Cardiac muscle cell (in vitro differentiated cells and primary cell): ENCODE data around the gene JMJD8. TPM values are rescaled to one million over a fixed set of nuclear protein-coding genes. Genes with fewer than 3 reads are reported as not detected.

ENCODE experiments used
- DNase-seq, 2 donors: peaks; one replicate each; pipeline versions ENCODE4 v3.0.0 to v3.0.0-alpha.2; 2010 to 2017; ENCODE audit warnings: low read depth in 1 of 2, low spot score in 1 of 2
- H3K27ac ChIP-seq: fragments of 200-600 bp; sonication (generic); 2 replicates; pipeline ENCODE4 v1.5.1; 2016
- H3K27me3 ChIP-seq: fragments of 200-600 bp; sonication (generic); 2 replicates; pipeline ENCODE4 v1.6.0; 2016; ENCODE audit warnings: control low read depth
- H3K36me3 ChIP-seq: fragments of 200-600 bp; sonication (generic); 2 replicates; pipeline ENCODE4 v1.5.1; 2016; ENCODE audit warnings: control low read depth
- H3K4me1 ChIP-seq: fragments of 200-600 bp; sonication (generic); 2 replicates; pipeline ENCODE4 v1.8.1; 2017; ENCODE audit warnings: low read depth, mild to moderate bottlenecking, mixed run types
- H3K4me3 ChIP-seq: fragments of 200-600 bp; sonication (generic); 2 replicates; pipeline ENCODE4 v1.5.1; 2016; ENCODE audit warnings: mild to moderate bottlenecking
- H3K9me3 ChIP-seq: fragments of 200-600 bp; sonication (generic); 2 replicates; pipeline ENCODE4 v1.5.1; 2017; ENCODE audit warnings: low read depth, mild to moderate bottlenecking, control low read depth
- polyA plus RNA-seq: library from polyadenylated mRNA; unstranded; fragments of >200 nt; fragmentation: Nextera tagmentation; extraction: Ambion mirVana; gene quantifications from 2 replicates; pipeline ENCODE4 v1.2.1, GENCODE V29; 2016
- total RNA-seq: library from RNA; depleted of rRNA; stranded (reverse); fragments of >200 nt; gene quantifications from 2 replicates; pipeline ENCODE4 v1.2.3, GENCODE V29; 2016
- TF ChIP-seq, protein P1 (sequence below): IDR thresholded peaks from 2 replicates; pipeline ENCODE4 v1.5.1; 2012; ENCODE audit warnings: low read depth, mild to moderate bottlenecking, low read length

Gene JMJD8
- total and polyA plus RNA-seq, 2 experiments from 2014 or later, result 105 to 118 TPM

- Histone ChIP-seq H3K36me3 (no peaks in the 10 kb centered on the region), H3K27ac (no peak overlapping the region), H3K9me3 (no peaks in the 10 kb centered on the region), H3K27me3 (no peaks in the 10 kb centered on the region), H3K4me3 (no peak overlapping the region), H3K4me1 (peaks cover 12% of the 10 kb centered on the region)
- TF ChIP-seq, protein P1, sequence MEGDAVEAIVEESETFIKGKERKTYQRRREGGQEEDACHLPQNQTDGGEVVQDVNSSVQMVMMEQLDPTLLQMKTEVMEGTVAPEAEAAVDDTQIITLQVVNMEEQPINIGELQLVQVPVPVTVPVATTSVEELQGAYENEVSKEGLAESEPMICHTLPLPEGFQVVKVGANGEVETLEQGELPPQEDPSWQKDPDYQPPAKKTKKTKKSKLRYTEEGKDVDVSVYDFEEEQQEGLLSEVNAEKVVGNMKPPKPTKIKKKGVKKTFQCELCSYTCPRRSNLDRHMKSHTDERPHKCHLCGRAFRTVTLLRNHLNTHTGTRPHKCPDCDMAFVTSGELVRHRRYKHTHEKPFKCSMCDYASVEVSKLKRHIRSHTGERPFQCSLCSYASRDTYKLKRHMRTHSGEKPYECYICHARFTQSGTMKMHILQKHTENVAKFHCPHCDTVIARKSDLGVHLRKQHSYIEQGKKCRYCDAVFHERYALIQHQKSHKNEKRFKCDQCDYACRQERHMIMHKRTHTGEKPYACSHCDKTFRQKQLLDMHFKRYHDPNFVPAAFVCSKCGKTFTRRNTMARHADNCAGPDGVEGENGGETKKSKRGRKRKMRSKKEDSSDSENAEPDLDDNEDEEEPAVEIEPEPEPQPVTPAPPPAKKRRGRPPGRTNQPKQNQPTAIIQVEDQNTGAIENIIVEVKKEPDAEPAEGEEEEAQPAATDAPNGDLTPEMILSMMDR, result no peak
- no peak for DNase-seq
Observed at GRCh38 chr16:651844-652243, 32.3 kb downstream of the JMJD8 start.

GRCh38 chr16:649631-650030, 34.5 kb downstream of the JMJD8 start:
- Histone ChIP-seq H3K9me3 (no peaks in the 10 kb centered on the region), H3K36me3 (no peaks in the 10 kb centered on the region), H3K27me3 (no peaks in the 10 kb centered on the region), H3K4me1 (peaks cover 12% of the 10 kb centered on the region), H3K4me3 (peak overlapping the region; percentile 66), H3K27ac (no peak overlapping the region)
- DNase-seq, result no peak
- TF ChIP-seq, protein P1, result no peak

DNA sequence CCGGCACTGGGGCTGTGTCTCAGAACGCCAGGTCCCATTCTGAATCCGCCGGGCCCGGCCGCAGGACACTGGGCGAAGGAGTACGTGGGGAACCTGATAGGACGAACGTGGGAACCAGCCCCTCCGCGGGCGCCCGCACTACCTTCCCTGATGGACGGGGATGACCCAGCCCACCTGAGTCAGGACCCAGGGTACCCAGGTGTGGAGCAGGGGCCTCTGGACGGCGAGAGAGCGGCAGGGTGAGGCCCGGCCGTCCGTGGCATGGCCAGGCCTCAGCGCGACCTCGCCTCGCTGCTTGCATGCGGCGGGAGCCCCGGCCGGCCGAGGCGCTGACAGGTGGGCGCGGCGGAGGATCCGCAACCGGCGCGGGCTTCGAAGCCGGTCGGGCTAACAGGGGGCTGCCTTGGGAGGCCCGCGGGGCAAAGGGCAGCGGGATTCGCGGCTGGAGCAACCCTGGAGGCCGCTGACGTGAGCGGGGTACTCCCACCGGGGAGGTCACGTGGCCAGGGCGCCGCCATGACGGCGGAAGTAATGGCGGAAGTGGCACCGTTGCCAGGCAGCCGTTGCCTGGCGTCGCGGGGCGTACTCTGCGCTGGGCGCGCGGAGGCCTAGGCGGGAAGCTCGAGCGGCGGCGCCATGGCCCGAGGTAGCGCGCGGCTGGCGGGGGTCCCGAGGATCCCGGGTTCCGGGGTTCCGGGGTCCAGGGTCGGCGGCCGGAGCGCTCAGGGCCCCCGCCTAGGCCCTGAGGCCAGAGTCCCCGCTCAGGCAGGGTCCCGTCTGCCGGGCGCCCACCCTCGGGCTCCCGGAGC, 35.1 kb downstream of the JMJD8 start, which contains the start of gene WDR90:
Gene WDR90, plus strand, starts transcription at position 585 of the 809 bp plus-strand sequence. Its CDS starts 52 bp downstream, at position 637.
- peak within 1 kb of the TSS; percentile 66 for H3K4me3 ChIP-seq
- DNase-seq, result peak; percentile 95
- TF ChIP-seq, protein P1, result no peak
- no peaks in the 10 kb centered on the region for H3K27me3 ChIP-seq
- peak within 1 kb of the TSS; percentile 85 for H3K27ac ChIP-seq
- H3K36me3 ChIP-seq, result no peaks in the 10 kb centered on the region
- no peaks in the 10 kb centered on the region for H3K9me3 ChIP-seq
- peaks cover 12% of the 10 kb centered on the region for H3K4me1 ChIP-seq

DNA sequence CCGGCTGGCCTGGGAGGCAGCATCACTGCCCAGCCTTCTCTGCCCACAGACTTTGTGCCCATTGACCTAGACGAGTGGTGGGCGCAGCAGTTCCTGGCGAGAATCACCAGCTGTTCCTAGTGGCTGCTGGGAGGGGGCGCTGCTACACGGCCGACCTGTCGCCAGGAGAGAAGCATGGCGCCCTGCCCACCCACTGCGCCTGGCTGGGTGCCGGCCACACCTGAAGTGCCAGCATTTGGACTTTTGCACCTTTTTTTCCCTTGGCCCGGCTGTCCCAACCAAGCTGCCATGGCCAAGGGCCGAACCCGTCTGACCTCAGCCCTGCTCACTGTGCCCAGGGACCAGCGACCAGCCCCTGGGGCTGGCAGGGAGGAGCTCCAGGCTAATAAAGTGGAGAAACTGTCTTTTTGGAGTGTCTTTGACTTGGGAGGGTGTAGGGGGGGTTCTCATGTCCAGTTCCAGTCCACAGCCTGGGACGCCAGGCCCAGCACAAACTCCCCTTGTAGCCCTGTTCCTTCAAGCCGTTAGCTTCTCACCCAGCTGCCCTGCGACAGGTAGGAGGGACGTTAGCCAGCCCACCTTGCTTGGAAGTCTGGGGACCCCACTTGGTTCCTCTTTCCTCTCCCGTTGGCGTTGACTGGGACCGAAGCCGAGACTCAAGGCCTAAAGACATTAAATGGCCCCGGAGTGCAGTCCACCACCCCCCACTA, 35.9 kb downstream of the JMJD8 start:
- no peaks in the 10 kb centered on the region for H3K9me3 ChIP-seq
- H3K27ac ChIP-seq, result peak overlapping the region; percentile 85
- no peaks in the 10 kb centered on the region for H3K27me3 ChIP-seq
- H3K4me1 ChIP-seq, result peaks cover 12% of the 10 kb centered on the region
- DNase-seq, result peak; percentile 31 to 37
- TF ChIP-seq, protein P1, result peak; percentile 42
- H3K4me3 ChIP-seq, result peak overlapping the region; percentile 66
- H3K36me3 ChIP-seq, result no peaks in the 10 kb centered on the region

DNA sequence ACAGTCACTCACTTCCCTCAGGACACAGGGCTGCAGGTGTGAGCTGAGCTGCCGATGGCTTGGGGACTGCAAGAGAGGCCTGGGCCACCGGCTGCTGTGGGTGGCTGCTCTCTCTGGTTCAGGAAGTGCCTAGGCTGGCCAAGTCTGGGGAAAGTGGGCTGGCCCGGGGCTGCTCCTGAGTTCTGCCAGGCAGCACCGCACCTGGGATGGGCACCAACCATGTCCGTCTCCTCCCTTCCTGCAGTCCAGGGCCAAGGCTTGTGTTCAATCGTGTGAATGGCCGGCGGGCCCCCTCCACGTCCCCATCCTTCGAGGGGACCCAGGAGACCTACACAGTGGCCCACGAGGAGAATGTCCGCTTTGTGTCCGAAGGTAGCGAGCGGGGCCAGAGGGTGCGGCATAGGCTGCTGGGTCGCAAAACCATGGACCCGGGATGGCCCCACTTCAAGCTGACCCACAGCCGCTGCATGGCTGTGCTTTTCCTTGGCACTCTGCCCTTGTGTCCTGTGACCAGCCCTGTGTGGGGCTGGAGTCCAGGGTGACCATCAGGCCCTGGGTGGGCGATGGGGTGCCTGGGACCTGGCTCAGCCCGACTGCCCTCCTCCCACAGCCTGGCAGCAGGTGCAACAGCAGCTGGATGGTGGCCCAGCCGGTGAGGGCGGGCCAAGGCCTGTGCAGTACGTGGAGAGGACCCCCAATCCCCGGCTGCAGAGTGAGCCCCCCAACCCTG, 36.8 kb downstream of the JMJD8 start:
- no peaks in the 10 kb centered on the region for H3K9me3 ChIP-seq
- TF ChIP-seq, protein P1, result no peak
- H3K27me3 ChIP-seq, result no peaks in the 10 kb centered on the region
- DNase-seq, result no peak
- H3K4me1 ChIP-seq, result peaks cover 17% of the 10 kb centered on the region
- no peak overlapping the region for H3K4me3 ChIP-seq
- peak overlapping the region; percentile 16 for H3K27ac ChIP-seq
- H3K36me3 ChIP-seq, result no peaks in the 10 kb centered on the region
